Stomach (tissue), 9 donors: Measurements from ENCODE around the gene MAD2L2. TPM values are rescaled to one million over a fixed set of nuclear protein-coding genes. Genes with fewer than 3 reads are reported as not detected.
A peak's percentile ranks its signal among the peaks of the same experiment; 100 is the strongest.

Experiments used
- DNase-seq, 2 donors: peaks; one replicate each; pipeline versions ENCODE4 v3.0.0 to v3.0.0-alpha.2; 2013 to 2019
- H3K27ac ChIP-seq, 5 donors: fragments of 200-600 bp in 4 of 5; sonication (generic) in 4 of 5; one replicate each; pipeline ENCODE4 v1.5.1; 2013 to 2019; ENCODE audit warnings: mild to moderate bottlenecking in 1 of 5, moderate library complexity in 1 of 5
- H3K27me3 ChIP-seq, 3 donors: fragments of 200-600 bp; sonication (generic); one replicate each; pipeline ENCODE4 v1.5.1; 2017 to 2019; ENCODE audit warnings: mixed run types in 1 of 3
- H3K36me3 ChIP-seq, 4 donors: fragments of 200-600 bp; sonication (generic); 1 replicate in 3 of 4; 2 replicates in 1 of 4; pipeline ENCODE4 v1.5.1; 2016 to 2019
- H3K4me1 ChIP-seq, 4 donors: fragments of 200-600 bp; sonication (generic); one replicate each; pipeline ENCODE4 v1.5.1; 2016 to 2019
- H3K4me3 ChIP-seq, 4 donors: fragments of 200-600 bp; sonication (generic) in 3 of 4; one replicate each; pipeline ENCODE4 v1.5.1; 2016 to 2019; ENCODE audit warnings: mild to moderate bottlenecking in 1 of 4
- H3K9me3 ChIP-seq, 4 donors: fragments of 200-600 bp; sonication (generic); one replicate each; pipeline ENCODE4 v1.5.1; 2016 to 2019
- EP300 ChIP-seq: sonication (generic); formaldehyde crosslinking; IDR thresholded peaks from one replicate; pipeline ENCODE4 v1.6.1; 2017; ENCODE audit warnings: antibody characterized with exemption
- POLR2A ChIP-seq, 4 donors: fragments of 450-650 bp; IDR thresholded peaks; one replicate each; pipeline ENCODE4 v1.6.1; 2016; ENCODE audit warnings: antibody characterized with exemption in 4 of 4, control low read depth in 2 of 4, mild to moderate bottlenecking in 1 of 4, moderate library complexity in 1 of 4
- POLR2AphosphoS5 ChIP-seq, 3 donors: sonication (generic); formaldehyde crosslinking; IDR thresholded peaks; one replicate each; pipeline ENCODE4 v1.6.1; 2016; ENCODE audit warnings: antibody characterized with exemption in 3 of 3
- WGBS, 5 donors: extraction: QIAGEN DNeasy Blood & Tissue Kit in 3 of 5; methylation state at CpG; one replicate each; pipeline versions ENCODE4 v1.1.5 to v1.1.7; 2013 to 2018; 5-methylcytosine and 5-hydroxymethylcytosine counted together
- intact Hi-C: fragments of 100-400 bp; cut with DNase I; formaldehyde crosslinking; loops from one replicate; pipeline ENCODE4 v1.15.1; 2023; ENCODE audit warnings: low total_unique reads
- polyA plus RNA-seq, 3 donors: library from polyadenylated mRNA; stranded (reverse); fragments of 200-250 nt; gene quantifications; one replicate each; pipeline ENCODE4 v1.2.3, GENCODE V29; 2013
- total RNA-seq, 5 donors: library from RNA; depleted of rRNA; stranded (reverse); fragments of >200 nt; gene quantifications; one replicate each; pipeline versions ENCODE4 v1.1.0 to v1.2.3, GENCODE V29; 2014 to 2016
- TF ChIP-seq, protein P1 (sequence below), 7 experiments: fragments of 450-650 bp in 4 of 7; fragments of 200-600 bp in 3 of 7; sonication (generic) in 3 of 7; IDR thresholded peaks; one replicate each; pipeline ENCODE4 v1.5.1; 2016 to 2019; ENCODE audit warnings: antibody characterized with exemption in 7 of 7, control low read depth in 2 of 7, mild to moderate bottlenecking in 1 of 7
- donor health status: healthy with polysubstance abuse.
- donor health status: Bipolar disorder and iron deficiency.
- donor health status: healthy.

Gene MAD2L2
- total and polyA plus RNA-seq, 8 donors, result 7.2 to 54.4 (median 21.6) TPM

DNA sequence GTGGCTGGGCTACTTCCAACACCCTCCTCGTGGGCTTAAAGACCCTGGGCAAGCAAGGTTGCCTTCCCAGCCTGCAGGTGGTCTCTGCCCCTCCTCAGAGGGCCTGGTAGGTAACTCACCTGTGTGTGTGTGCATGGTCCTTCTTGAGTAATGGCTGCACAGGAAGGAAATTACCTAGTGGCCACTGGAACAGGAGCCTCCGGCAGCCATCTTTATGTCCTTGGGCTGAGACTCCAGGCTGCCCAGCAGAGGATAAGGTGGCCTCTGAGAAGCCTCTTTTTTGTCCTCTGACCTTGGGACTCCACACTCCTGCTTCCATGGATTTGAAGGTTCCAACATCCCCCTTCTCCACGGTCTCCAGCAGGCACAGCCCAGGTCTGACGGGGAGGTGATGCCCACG, 30.5 kb upstream of the MAD2L2 start:
- DNase-seq, result no peak
- peaks cover 0 to 35% (median 0%) of the 10 kb centered on the region in 3 donors for H3K27me3 ChIP-seq
- intact Hi-C loops, result no loop called here
- H3K36me3 ChIP-seq, result no peaks in the 10 kb centered on the region
- no peaks in the 10 kb centered on the region for H3K9me3 ChIP-seq
- no peak for TF ChIP-seq POLR2A (IDR thresholded peaks at IDR 0.05)
- TF ChIP-seq EP300, result no peak
- TF ChIP-seq POLR2AphosphoS5 (IDR thresholded peaks at IDR 0.05), result no peak
- TF ChIP-seq, protein P1, sequence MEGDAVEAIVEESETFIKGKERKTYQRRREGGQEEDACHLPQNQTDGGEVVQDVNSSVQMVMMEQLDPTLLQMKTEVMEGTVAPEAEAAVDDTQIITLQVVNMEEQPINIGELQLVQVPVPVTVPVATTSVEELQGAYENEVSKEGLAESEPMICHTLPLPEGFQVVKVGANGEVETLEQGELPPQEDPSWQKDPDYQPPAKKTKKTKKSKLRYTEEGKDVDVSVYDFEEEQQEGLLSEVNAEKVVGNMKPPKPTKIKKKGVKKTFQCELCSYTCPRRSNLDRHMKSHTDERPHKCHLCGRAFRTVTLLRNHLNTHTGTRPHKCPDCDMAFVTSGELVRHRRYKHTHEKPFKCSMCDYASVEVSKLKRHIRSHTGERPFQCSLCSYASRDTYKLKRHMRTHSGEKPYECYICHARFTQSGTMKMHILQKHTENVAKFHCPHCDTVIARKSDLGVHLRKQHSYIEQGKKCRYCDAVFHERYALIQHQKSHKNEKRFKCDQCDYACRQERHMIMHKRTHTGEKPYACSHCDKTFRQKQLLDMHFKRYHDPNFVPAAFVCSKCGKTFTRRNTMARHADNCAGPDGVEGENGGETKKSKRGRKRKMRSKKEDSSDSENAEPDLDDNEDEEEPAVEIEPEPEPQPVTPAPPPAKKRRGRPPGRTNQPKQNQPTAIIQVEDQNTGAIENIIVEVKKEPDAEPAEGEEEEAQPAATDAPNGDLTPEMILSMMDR (IDR thresholded peaks at IDR 0.05), result no peak
- no peak overlapping the region for H3K4me3 ChIP-seq
- no peak overlapping the region for H3K27ac ChIP-seq
- peaks cover 0 to 11% (median 9%) of the 10 kb centered on the region in 4 donors for H3K4me1 ChIP-seq
- WGBS, 5 donors, result 92 to 98% (median 94%) methylated on average over 5 of the region's 5 CpGs

DNA sequence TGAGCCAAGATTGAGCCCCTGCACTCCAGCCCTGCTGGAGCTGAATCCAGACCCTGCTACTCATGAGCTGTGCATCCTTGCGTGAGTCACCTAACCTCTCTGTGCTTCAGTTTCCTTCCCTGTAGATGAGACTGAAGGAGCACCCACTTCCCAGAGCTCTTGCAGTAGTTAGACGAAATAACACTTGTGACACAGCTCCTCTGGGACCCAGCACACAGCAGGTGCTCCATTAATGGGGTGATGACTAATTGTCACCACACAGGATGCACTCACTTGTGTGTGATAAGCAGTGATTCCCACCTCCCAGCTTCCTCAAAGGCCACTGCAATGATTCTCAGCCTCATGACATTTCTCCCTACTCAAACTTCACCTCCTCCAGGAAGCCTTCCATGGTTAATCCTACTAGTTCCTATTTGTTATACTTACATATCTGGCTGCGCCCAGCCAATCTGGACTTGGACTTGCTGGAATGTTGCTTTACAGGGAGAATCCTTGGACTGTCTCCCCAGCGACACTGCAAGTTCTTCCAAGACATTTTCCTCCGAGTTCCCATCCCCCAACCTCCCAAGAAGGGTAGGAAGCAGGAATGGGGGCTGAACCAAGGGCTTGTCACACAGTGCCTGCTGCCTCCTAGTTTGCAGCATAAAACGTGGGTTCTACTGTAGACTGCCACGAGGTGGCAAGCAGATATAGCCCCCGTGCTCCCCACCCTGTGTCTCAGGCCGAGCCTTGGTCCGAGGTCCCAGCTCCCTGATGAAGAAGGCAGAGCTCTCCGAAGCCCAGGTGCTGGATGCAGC, 27.8 kb upstream of the MAD2L2 start:
- TF ChIP-seq, protein P1 (IDR thresholded peaks at IDR 0.05), result no peak
- TF ChIP-seq POLR2AphosphoS5 (IDR thresholded peaks at IDR 0.05), result no peak
- no peak for TF ChIP-seq POLR2A (IDR thresholded peaks at IDR 0.05)
- no peak for TF ChIP-seq EP300
- Histone ChIP-seq H3K4me3 (no peak overlapping the region), H3K27ac (no peak overlapping the region), H3K4me1 (peaks cover 0 to 11% (median 9%) of the 10 kb centered on the region in 4 donors), H3K9me3 (no peaks in the 10 kb centered on the region), H3K36me3 (no peaks in the 10 kb centered on the region), H3K27me3 (peaks cover 0 to 53% (median 10%) of the 10 kb centered on the region in 3 donors)
- WGBS, 5 donors, result 63 to 83% (median 79%) methylated on average over 11 of the region's 11 CpGs
- DNase-seq, result no peak
- intact Hi-C loops, result no loop called here

DNA sequence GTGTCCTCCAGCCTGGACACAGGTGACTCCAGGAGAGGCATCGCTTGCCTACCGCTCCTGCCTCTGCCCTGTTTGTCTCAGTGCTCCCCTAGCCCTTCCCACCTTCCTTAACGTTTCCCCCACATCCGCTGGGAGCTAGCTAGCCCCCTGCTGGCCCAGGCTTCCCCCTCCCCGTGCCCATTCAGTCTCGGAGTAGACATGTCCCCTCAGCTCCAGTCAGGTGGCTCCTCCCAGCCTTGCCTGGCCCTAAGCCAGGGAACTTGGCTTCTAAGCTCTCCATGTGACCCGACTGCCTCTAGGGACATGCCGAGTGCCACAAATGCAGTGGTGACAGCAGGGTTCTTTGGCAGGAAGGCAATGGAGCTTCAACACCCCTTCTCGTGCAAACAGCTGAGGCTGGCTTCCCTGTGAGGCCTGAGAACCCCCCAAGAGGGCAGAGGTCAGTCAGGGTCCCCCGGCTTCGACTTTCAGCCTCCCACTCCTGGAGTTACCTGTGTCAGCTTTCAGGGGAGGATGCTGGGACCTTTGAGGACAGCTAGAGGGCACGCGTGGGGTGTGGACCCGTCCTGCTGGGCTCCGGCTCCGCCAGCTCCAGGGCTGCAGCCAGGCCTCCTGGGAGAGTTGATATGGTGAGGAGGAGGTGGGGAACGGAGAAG, 26.8 kb upstream of the MAD2L2 start:
- no peak for TF ChIP-seq POLR2AphosphoS5 (IDR thresholded peaks at IDR 0.05)
- TF ChIP-seq POLR2A (IDR thresholded peaks at IDR 0.05), result no peak
- no peak for TF ChIP-seq EP300
- TF ChIP-seq, protein P1 (IDR thresholded peaks at IDR 0.05), result no peak
- Histone ChIP-seq H3K4me1 (peaks cover 0 to 11% (median 9%) of the 10 kb centered on the region in 4 donors), H3K36me3 (no peaks in the 10 kb centered on the region), H3K9me3 (no peaks in the 10 kb centered on the region), H3K27me3 (peaks cover 0 to 61% (median 12%) of the 10 kb centered on the region in 3 donors), H3K27ac (no peak overlapping the region), H3K4me3 (no peak overlapping the region)
- intact Hi-C loops, result no loop called here
- 21 to 47% (median 23%) methylated on average over 12 to 17 of the region's 17 CpGs for WGBS, 5 donors
- peak; percentile 82 to 85 for DNase-seq

DNA sequence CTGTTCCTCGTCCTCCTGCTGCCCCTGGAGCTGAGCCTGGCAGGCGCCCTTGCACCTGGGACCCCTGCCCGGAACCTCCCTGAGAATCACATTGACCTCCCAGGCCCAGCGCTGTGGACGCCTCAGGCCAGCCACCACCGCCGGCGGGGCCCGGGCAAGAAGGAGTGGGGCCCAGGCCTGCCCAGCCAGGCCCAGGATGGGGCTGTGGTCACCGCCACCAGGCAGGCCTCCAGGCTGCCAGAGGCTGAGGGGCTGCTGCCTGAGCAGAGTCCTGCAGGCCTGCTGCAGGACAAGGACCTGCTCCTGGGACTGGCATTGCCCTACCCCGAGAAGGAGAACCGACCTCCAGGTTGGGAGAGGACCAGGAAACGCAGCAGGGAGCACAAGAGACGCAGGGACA, 25.3 kb upstream of the MAD2L2 start:
- Histone ChIP-seq H3K27ac (no peak overlapping the region), H3K9me3 (no peaks in the 10 kb centered on the region), H3K36me3 (no peaks in the 10 kb centered on the region), H3K4me3 (no peak overlapping the region), H3K4me1 (peaks cover 0 to 14% (median 11%) of the 10 kb centered on the region in 4 donors), H3K27me3 (peaks cover 0 to 56% (median 17%) of the 10 kb centered on the region in 3 donors)
- intact Hi-C loops, result no loop called here
- no peak for TF ChIP-seq POLR2AphosphoS5 (IDR thresholded peaks at IDR 0.05)
- no peak for TF ChIP-seq EP300
- TF ChIP-seq, protein P1 (IDR thresholded peaks at IDR 0.05), result no peak
- no peak for TF ChIP-seq POLR2A (IDR thresholded peaks at IDR 0.05)
- DNase-seq, result no peak
- WGBS, 5 donors, result 78 to 94% (median 89%) methylated on average over 4 to 14 of the region's 14 CpGs
